HepG2 (cell line): ENCODE data around the gene TOMM20. TPM values are rescaled to one million over a fixed set of nuclear protein-coding genes. Genes with fewer than 3 reads are reported as not detected.

Experiments used
- ATAC-seq: fragments of 200-7000 bp; cut with Tn5 transposase; 3 replicates; pipeline ENCODE4 v1.9.1; 2020; ENCODE audit warnings: mild to moderate bottlenecking, moderate library complexity
- BruUV-seq: library from RNA; stranded (reverse); fragments of 400-500 nt; replicated peaks from 2 replicates; lab custom pipeline; 2021; lab: Mats Ljungman, UMichigan
- CTCF ChIA-PET: fragments of 300-600 bp; formaldehyde crosslinking; extraction: SDS; loops from one replicate; lab custom pipeline; 2021; ENCODE audit warnings: low total read pairs, inconsistent platforms, low intra/inter-chr PET ratio; lab: Yijun Ruan, JAX
- POLR2A ChIA-PET: fragments of 350-600 bp; sonication (Branson Sonifier 250); formaldehyde crosslinking; loops from one replicate; lab custom pipeline; 2020; ENCODE audit warnings: antibody characterized with exemption, inconsistent platforms; lab: Yijun Ruan, JAX
- DNase-seq: peaks from one replicate; pipeline ENCODE4 v3.0.0-alpha.2; 2015; ENCODE audit warnings: low spot score
- FAIRE-seq: peaks from 3 replicates; lab custom pipeline; 2011; peaks lifted over from hg19 to GRCh38; lab: Jason Lieb, UNC
- H2AFZ ChIP-seq: one replicate; pipeline ENCODE4 v1.6.1; 2011; ENCODE audit warnings: low read length, inconsistent platforms
- H3K27ac ChIP-seq: fragments of 300-600 bp; 3 replicates; pipeline ENCODE4 v1.8.0; 2011; ENCODE audit warnings: mixed run types, mild to moderate bottlenecking, mixed read lengths, low read length, inconsistent platforms; ENCODE audit not compliant: insufficient read depth; ENCODE audit errors: extremely low read length
- H3K27me3 ChIP-seq, 2 experiments: fragments of 200-600 bp in 1 of 2; 2 replicates in 1 of 2; 3 replicates in 1 of 2; pipeline versions ENCODE4 v1.6.0 to v1.8.0; 2011; ENCODE audit warnings: low read length in 2 of 2, mild to moderate bottlenecking in 2 of 2, moderate library complexity in 2 of 2, inconsistent platforms in 1 of 2; ENCODE audit not compliant: insufficient read depth in 2 of 2, control insufficient read depth in 1 of 2
- H3K36me3 ChIP-seq, 2 experiments: fragments of 200-600 bp in 1 of 2; replicated peaks in 1 of 2; 2 replicates in 1 of 2; 3 replicates in 1 of 2; pipeline versions ENCODE4 v1.5.1 to v1.8.0; 2011; ENCODE audit warnings: low read length in 2 of 2, inconsistent platforms in 1 of 2; ENCODE audit not compliant: insufficient read depth in 2 of 2, control insufficient read depth in 1 of 2
- H3K4me1 ChIP-seq: 2 replicates; pipeline ENCODE4 v1.5.1; 2012; ENCODE audit warnings: low read length, inconsistent platforms; ENCODE audit not compliant: insufficient read depth
- H3K4me2 ChIP-seq: 2 replicates; pipeline ENCODE4 v1.6.0; 2011; ENCODE audit warnings: low read depth, low read length, inconsistent platforms
- H3K4me3 ChIP-seq, 3 experiments: fragments of 200-600 bp in 1 of 3; sonication (generic), shearing (Covaris generic) in 1 of 3; replicated peaks in 1 of 3; 2 replicates each; pipeline ENCODE4 v1.5.1; 2011 to 2016; ENCODE audit warnings: low read length in 3 of 3, inconsistent platforms in 2 of 3, low read depth in 2 of 3, mild to moderate bottlenecking in 2 of 3, control low read depth in 1 of 3, mixed read lengths in 1 of 3; ENCODE audit not compliant: insufficient read depth in 1 of 3
- H3K79me2 ChIP-seq: one replicate; pipeline ENCODE4 v1.6.1; 2011; ENCODE audit warnings: low read length, inconsistent platforms; ENCODE audit not compliant: insufficient read depth
- H3K9ac ChIP-seq: 2 replicates; pipeline ENCODE4 v1.6.0; 2011; ENCODE audit warnings: mild to moderate bottlenecking, low read depth, low read length, inconsistent platforms; ENCODE audit not compliant: insufficient read depth
- H3K9me3 ChIP-seq: 2 replicates; pipeline ENCODE4 v1.5.1; 2012; ENCODE audit warnings: mild to moderate bottlenecking, low read length
- H4K20me1 ChIP-seq: 2 replicates; pipeline ENCODE4 v1.6.0; 2011; ENCODE audit warnings: inconsistent platforms, mild to moderate bottlenecking, low read length, moderate library complexity; ENCODE audit not compliant: insufficient read depth
- CEBPB ChIP-seq: IDR thresholded peaks from 2 replicates; pipeline ENCODE4 v1.6.1; 2011; ENCODE audit warnings: low read depth, low read length, improper control_type of control experiment, borderline replicate concordance
- DBP ChIP-seq: sonication (generic); formaldehyde crosslinking; IDR thresholded peaks from 2 replicates; pipeline ENCODE4 v1.4.0; 2020; ENCODE audit warnings: missing genetic modification reagents; ENCODE audit errors: not compliant biosample characterization
- HNRNPL ChIP-seq: fragments of 200-400 bp; formaldehyde crosslinking; IDR thresholded peaks from 2 replicates; pipeline ENCODE4 v1.6.1; 2017; ENCODE audit warnings: mild to moderate bottlenecking, low read depth, low read length
- MTF1 ChIP-seq: sonication (generic); formaldehyde crosslinking; IDR thresholded peaks from 2 replicates; pipeline ENCODE4 v1.5.0; 2020; ENCODE audit warnings: missing genetic modification reagents
- NCOA2 ChIP-seq: sonication (generic); formaldehyde crosslinking; IDR thresholded peaks from 2 replicates; pipeline ENCODE4 v1.8.0; 2022; ENCODE audit warnings: inconsistent platforms
- NR2F1 ChIP-seq, 2 experiments: fragments of 450-650 bp in 1 of 2; formaldehyde crosslinking in 1 of 2; IDR thresholded peaks; 2 replicates each; pipeline versions ENCODE4 v1.5.0 to v1.6.1; 2016 to 2020; ENCODE audit warnings: mild to moderate bottlenecking in 1 of 2, missing compliant biosample characterization in 1 of 2, missing genetic modification reagents in 1 of 2, moderate library complexity in 1 of 2
- RBM39 ChIP-seq: fragments of 200-400 bp; formaldehyde crosslinking; IDR thresholded peaks from one replicate; pipeline ENCODE4 v1.6.1; 2018; ENCODE audit warnings: antibody characterized with exemption, mild to moderate bottlenecking, low read depth, low read length; ENCODE audit not compliant: poor library complexity, severe bottlenecking
- RERE ChIP-seq: IDR thresholded peaks from 2 replicates; pipeline ENCODE4 v1.6.1; 2016; ENCODE audit warnings: low read depth, missing genetic modification reagents, missing compliant biosample characterization
- STAG1 ChIP-seq: sonication (generic); formaldehyde crosslinking; IDR thresholded peaks from 2 replicates; pipeline ENCODE4 v1.4.0; 2020; ENCODE audit warnings: missing genetic modification reagents
- TFAP4 ChIP-seq: sonication (generic); IDR thresholded peaks from 2 replicates; pipeline ENCODE4 v1.6.1; 2016; ENCODE audit warnings: low read depth, borderline replicate concordance
- TRIM24 ChIP-seq: sonication (generic); formaldehyde crosslinking; IDR thresholded peaks from 2 replicates; pipeline ENCODE4 v1.8.0; 2022; ENCODE audit warnings: mild to moderate bottlenecking, missing genetic modification reagents
- ZMYM3 ChIP-seq: sonication (generic); formaldehyde crosslinking; IDR thresholded peaks from 2 replicates; pipeline ENCODE4 v1.5.1; 2020; ENCODE audit warnings: mild to moderate bottlenecking, missing genetic modification reagents
- ZNF10 ChIP-seq: sonication (generic); formaldehyde crosslinking; IDR thresholded peaks from 2 replicates; pipeline ENCODE4 v1.4.0; 2020; ENCODE audit warnings: mild to moderate bottlenecking, low read depth, missing genetic modification reagents, borderline replicate concordance
- ZNF598 ChIP-seq: sonication (generic); formaldehyde crosslinking; IDR thresholded peaks from 2 replicates; pipeline ENCODE4 v1.5.1; 2020; ENCODE audit warnings: mild to moderate bottlenecking, missing genetic modification reagents, borderline replicate concordance
- ZNF652 ChIP-seq: IDR thresholded peaks from 2 replicates; pipeline ENCODE4 v1.6.1; 2016; ENCODE audit warnings: low read depth, borderline replicate concordance
- WGBS: methylation state at CpG from one replicate; pipeline ENCODE4 v1.1.6; 2017; ENCODE audit warnings: low lambda C conversion rate; 5-methylcytosine and 5-hydroxymethylcytosine counted together
- in situ Hi-C: cut with HindIII; loops from 2 replicates; pipeline ENCODE4 v1.10.0; 2017; ENCODE audit warnings: low pct_unique_long_range_greater_than_20kb; ENCODE audit not compliant: extremely low pct_ligation_motif_present
- intact Hi-C: fragments of 100-400 bp; cut with micrococcal nuclease; formaldehyde crosslinking; loops from one replicate; pipeline ENCODE4 v1.10.0; 2022; ENCODE audit not compliant: unreplicated experiment
- polyA plus RNA-seq, 8 experiments: library from polyadenylated mRNA; depleted of rRNA in 3 of 8; stranded (reverse) in 7 of 8; unstranded in 1 of 8; fragments of >200 nt; fragmentation: Illumina TruSeq in 4 of 8; extraction: Trizol in 4 of 8; gene quantifications; 2 replicates each; pipeline versions ENCODE4 v1.2.1 to v1.2.3, GENCODE V29; 2011 to 2016; ENCODE audit warnings: low read depth in 4 of 8, missing spikeins in 1 of 8, mixed read lengths in 1 of 8; ENCODE audit not compliant: insufficient read depth in 1 of 8
- total RNA-seq, 5 experiments: library from RNA; depleted of rRNA; stranded (reverse); fragments of >200 nt; fragmentation: Illumina TruSeq; extraction: Trizol; gene quantifications; 2 replicates each; pipeline ENCODE4 v1.2.3, GENCODE V29; 2016; ENCODE audit warnings: low read depth in 1 of 5

Gene TOMM20
- total and polyA plus RNA-seq, 2 of the 13 experiments (the other 11 are each of a cell fraction or from before 2014, with no cell fraction given) = 153 to 376 TPM

- TF ChIP-seq CEBPB (peak; percentile 57; the same call in 1 of the 2 replicates), ZNF652 (CRISPR knock-in tag) (no peak), NR2F1 (CRISPR knock-in tag; IDR thresholded peaks at IDR 0.05) (peak; percentile 55 to 82; a peak in 3 of 4 replicates), MTF1 (no peak), TFAP4 (peak; percentile 99), STAG1 (peak; percentile 4; the same call in 1 of the 2 replicates), RBM39 (no peak)
These were observed 28.4 kb downstream of the TOMM20 start (continued) for GRCh38 chr1:235100194-235100772.

GRCh38 chr1:235098991-235099390 lies 29.6 kb downstream of the TOMM20 start:
- no peak overlapping the region for H2AFZ ChIP-seq
- no peaks in the 10 kb centered on the region for H3K36me3 ChIP-seq
- H3K9ac ChIP-seq = no peak overlapping the region
- WGBS = 84% methylated on average over 8 of the region's 9 CpGs
- DNase-seq (no peak), FAIRE-seq (no peak), ATAC-seq (no peak)
- ChIA-PET CTCF (no interaction called here), POLR2A (no interaction called here)
- H3K4me3 ChIP-seq = no peak overlapping the region
- H3K9me3 ChIP-seq = no peaks in the 10 kb centered on the region
- TF ChIP-seq ZNF598 (CRISPR knock-in tag) = no peak
- TF ChIP-seq NCOA2 (CRISPR knock-in tag) = no peak
- no peak for TF ChIP-seq ZNF10 (CRISPR knock-in tag)
- TF ChIP-seq ZMYM3 (CRISPR knock-in tag) = no peak
- no peak for TF ChIP-seq HNRNPL
- TF ChIP-seq TRIM24 = no peak
- no peak for TF ChIP-seq DBP (CRISPR knock-in tag)
- TF ChIP-seq RERE (CRISPR knock-in tag) = no peak
- no peak overlapping the region for H3K4me2 ChIP-seq
- H4K20me1 ChIP-seq = no peaks in the 10 kb centered on the region
- no peak overlapping the region for H3K27ac ChIP-seq
- no peaks in the 10 kb centered on the region for H3K79me2 ChIP-seq
- intact Hi-C loops (loop anchor here (10.0 kb wide), 1 partner anchor 686 kb away; no protein-coding TSS in a partner anchor), in situ Hi-C loops (no loop called here)
- no peaks in the 10 kb centered on the region for H3K27me3 ChIP-seq
- no TSS peak for BruUV-seq
- peaks cover 56% of the 10 kb centered on the region for H3K4me1 ChIP-seq
